GM12874 (cell line): ENCODE measurements around the gene PCDHGC5.

Source experiments
- CTCF ChIP-seq: IDR thresholded peaks from 2 replicates; pipeline ENCODE4 v1.5.1; 2011; ENCODE audit warnings: low read depth, mild to moderate bottlenecking, control low read depth, low read length, moderate library complexity; ENCODE audit not compliant: insufficient read depth

PCDHGC5 gene

GRCh38 chr5:141501761-141502160, 12.9 kb downstream of the PCDHGC5 start:
- TF ChIP-seq CTCF = no peak

DNA sequence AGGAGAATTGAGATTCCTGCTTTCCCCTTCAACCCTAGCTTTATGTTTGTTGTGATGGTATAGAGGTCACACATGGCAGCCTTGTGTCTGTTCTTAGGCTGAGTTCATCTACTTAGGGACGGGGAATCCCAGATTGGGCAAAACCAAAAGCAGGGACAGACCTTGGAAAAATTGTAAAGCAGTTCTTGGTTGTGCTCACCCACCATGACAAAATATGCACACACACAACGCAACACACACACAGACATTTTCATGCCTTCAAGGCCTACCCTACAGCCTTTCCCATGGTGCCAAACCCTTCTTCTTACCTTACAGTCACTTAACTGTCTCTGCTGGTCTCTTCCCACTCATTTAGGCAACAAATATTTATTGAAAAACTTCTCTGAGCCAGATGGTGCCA, 14.8 kb downstream of the PCDHGC5 start:
- no peak for TF ChIP-seq CTCF

GRCh38 chr5:141504216-141504615, 15.3 kb downstream of the PCDHGC5 start:
- TF ChIP-seq CTCF = no peak

DNA sequence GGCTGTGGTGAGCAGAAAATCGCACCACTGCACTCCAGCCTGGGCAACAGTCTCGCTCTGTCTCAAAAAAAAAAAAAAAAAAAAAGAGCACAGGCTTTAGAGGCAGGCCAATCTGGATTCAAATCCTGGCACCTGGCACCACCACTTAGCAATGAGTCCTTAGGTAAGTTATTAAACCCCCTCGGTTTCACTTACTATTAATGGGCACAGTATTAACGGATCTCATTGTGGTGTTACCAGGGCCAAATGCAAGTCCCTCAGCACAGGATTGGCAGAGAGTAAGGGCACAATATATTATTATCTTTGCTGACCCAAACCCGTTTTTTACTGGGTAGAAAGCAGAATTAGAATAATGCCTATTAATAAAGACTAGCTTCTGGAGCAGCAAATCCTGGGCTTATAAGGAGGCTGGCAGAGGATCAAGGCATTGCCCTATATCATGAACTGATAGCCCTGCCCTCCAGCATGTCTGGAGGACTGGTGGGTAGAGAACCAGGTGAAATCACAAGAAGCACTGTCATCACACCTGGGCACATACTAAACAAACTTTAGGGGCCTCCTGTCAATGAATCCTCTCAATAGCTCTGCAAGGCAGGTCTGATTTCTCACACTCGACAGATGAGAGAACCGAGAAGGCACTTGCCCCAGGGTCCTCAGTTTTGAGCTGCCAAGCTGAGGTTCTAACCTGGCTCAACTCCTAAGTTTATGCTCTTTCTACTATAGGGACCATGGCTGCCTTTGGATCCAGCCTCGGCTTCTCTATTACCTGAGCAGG, 17.7 kb downstream of the PCDHGC5 start:
- no peak for TF ChIP-seq CTCF

- TF ChIP-seq CTCF = no peak
These were observed 18.7 kb downstream of the PCDHGC5 start for GRCh38 chr5:141507387-141508091.

DNA sequence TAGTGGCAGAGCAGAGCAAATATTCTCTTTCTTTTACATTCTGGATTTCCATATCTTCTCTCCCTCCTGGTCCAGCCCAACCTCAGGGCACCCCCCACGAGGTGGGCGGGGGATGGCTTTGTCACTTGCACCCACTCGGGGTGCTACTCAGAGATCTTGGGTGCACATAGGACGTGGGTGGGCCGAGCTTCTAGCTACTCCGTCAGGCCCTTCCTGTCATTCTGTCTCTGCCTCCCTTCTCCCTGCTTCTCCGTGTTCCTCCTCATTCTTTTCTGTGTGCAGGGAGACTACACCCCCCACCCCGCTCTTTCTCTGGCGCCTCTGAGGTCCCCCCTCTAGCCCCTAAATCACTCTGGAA, 19.5 kb downstream of the PCDHGC5 start:
- TF ChIP-seq CTCF = no peak

GRCh38 chr5:141508798-141509611, 20.1 kb downstream of the PCDHGC5 start:
- no peak for TF ChIP-seq CTCF
